Kidney (tissue), 14 donors: ENCODE data around the gene SPATA16. TPM values are rescaled to one million over a fixed set of nuclear protein-coding genes. Genes with fewer than 3 reads are reported as not detected.
A peak's percentile ranks its signal among the peaks of the same experiment; 100 is the strongest.

Source experiments
- DNase-seq, 5 donors: peaks; one replicate each; pipeline ENCODE4 v3.0.0-alpha.2; 2013 to 2020
- FAIRE-seq: peaks from 2 replicates; lab custom pipeline; 2012; peaks lifted over from hg19 to GRCh38; lab: Jason Lieb, UNC
- H3K27ac ChIP-seq, 2 donors: one replicate each; pipeline ENCODE4 v1.7.0; 2013; ENCODE audit warnings: low read depth in 2 of 2, low read length in 2 of 2, inconsistent platforms in 1 of 2
- H3K27me3 ChIP-seq: one replicate; pipeline ENCODE4 v1.7.1; 2013; ENCODE audit warnings: low read length, inconsistent platforms; ENCODE audit not compliant: control insufficient read depth, insufficient read depth
- H3K36me3 ChIP-seq, 3 donors: one replicate each; pipeline versions ENCODE4 v1.7.0 to v1.7.1; 2013; ENCODE audit warnings: low read length in 3 of 3, control low read depth in 1 of 3, inconsistent platforms in 1 of 3; ENCODE audit not compliant: insufficient read depth in 3 of 3, control insufficient read depth in 2 of 3
- H3K4me1 ChIP-seq, 3 donors: one replicate each; pipeline versions ENCODE4 v1.7.0 to v1.7.1; 2013; ENCODE audit warnings: low read length in 3 of 3, inconsistent platforms in 1 of 3, low read depth in 1 of 3; ENCODE audit not compliant: control insufficient read depth in 2 of 3, insufficient read depth in 2 of 3
- H3K4me3 ChIP-seq, 3 donors: one replicate each; pipeline versions ENCODE4 v1.7.0 to v1.8.1; 2013; ENCODE audit warnings: low read length in 3 of 3, control low read depth in 1 of 3, inconsistent platforms in 1 of 3
- H3K9ac ChIP-seq, 3 donors: one replicate each; pipeline versions ENCODE4 v1.7.0 to v1.7.1; 2013; ENCODE audit warnings: low read length in 3 of 3, control low read depth in 1 of 3, inconsistent platforms in 1 of 3
- H3K9me3 ChIP-seq, 3 donors: one replicate each; pipeline versions ENCODE4 v1.7.0 to v1.7.1; 2013; ENCODE audit warnings: low read length in 3 of 3, control low read depth in 1 of 3, inconsistent platforms in 1 of 3; ENCODE audit not compliant: control insufficient read depth in 2 of 3, insufficient read depth in 1 of 3
- intact Hi-C: fragments of 100-400 bp; cut with DNase I; formaldehyde crosslinking; loops from one replicate; pipeline ENCODE4 v1.11.1; 2022
- polyA plus RNA-seq: library from polyadenylated mRNA; stranded (reverse); fragments of 350-450 nt; fragmentation: Illumina TruSeq; extraction: RNeasy Lipid Tissue Mini Kit (QIAGEN cat#74804); gene quantifications from one replicate; pipeline ENCODE4 v1.2.3, GENCODE V29; 2014; ENCODE audit warnings: low read depth, low replicate concordance; ENCODE audit not compliant: insufficient read depth
- total RNA-seq: library from RNA; stranded (reverse); fragmentation: NEBNext Ultra II Directional; extraction: Animal tissue kit (Norgen Biotek cat#: 25700); gene quantifications from one replicate; pipeline ENCODE4 v1.2.1, GENCODE V29; 2021
- TF ChIP-seq, protein P1 (sequence below): IDR thresholded peaks from 3 replicates; pipeline ENCODE4 v1.5.1; 2012; ENCODE audit warnings: mild to moderate bottlenecking, moderate library complexity, borderline replicate concordance; ENCODE audit not compliant: insufficient read depth; ENCODE audit errors: extremely low read depth
- donor health status: control.
- donor health status: control.
- donor health status: control.
- donor health status: control.
- donor health status: control.
- donor health status: DM: yes; HTN: yes; CAD: no.
- donor health status: Normal renal cell carcinoma (clear cell type).

Gene SPATA16
- total and polyA plus RNA-seq, 2 donors from 2014 or later, result 0.17 TPM; not detected in 1

DNA sequence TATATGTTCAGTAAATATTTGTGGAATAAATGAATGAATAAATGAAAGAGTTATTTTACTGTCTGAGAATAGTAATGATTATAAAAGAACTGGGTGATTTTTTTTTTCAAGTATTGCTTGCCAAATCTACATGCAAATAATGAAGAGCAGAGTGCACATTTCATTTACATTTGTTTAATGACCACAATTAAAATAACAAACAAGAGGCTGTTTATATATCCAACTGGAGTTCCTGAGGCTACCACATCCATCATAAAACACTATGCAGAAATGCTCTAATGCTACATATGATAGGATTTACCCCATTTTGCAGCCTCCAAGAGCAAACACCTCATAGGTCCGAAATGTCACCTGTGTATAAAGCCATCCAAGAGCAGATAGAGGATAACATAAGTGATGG, 266.0 kb downstream of the SPATA16 start:
- FAIRE-seq, result no peak
- no peak overlapping the region for H3K27ac ChIP-seq
- H3K36me3 ChIP-seq, result no peaks in the 10 kb centered on the region
- H3K9ac ChIP-seq, result no peak overlapping the region
- H3K4me3 ChIP-seq, result no peak overlapping the region
- intact Hi-C loops, result no loop called here
- no peaks in the 10 kb centered on the region for H3K4me1 ChIP-seq
- H3K9me3 ChIP-seq, result no peaks in the 10 kb centered on the region
- no peaks in the 10 kb centered on the region for H3K27me3 ChIP-seq
- TF ChIP-seq, protein P1, sequence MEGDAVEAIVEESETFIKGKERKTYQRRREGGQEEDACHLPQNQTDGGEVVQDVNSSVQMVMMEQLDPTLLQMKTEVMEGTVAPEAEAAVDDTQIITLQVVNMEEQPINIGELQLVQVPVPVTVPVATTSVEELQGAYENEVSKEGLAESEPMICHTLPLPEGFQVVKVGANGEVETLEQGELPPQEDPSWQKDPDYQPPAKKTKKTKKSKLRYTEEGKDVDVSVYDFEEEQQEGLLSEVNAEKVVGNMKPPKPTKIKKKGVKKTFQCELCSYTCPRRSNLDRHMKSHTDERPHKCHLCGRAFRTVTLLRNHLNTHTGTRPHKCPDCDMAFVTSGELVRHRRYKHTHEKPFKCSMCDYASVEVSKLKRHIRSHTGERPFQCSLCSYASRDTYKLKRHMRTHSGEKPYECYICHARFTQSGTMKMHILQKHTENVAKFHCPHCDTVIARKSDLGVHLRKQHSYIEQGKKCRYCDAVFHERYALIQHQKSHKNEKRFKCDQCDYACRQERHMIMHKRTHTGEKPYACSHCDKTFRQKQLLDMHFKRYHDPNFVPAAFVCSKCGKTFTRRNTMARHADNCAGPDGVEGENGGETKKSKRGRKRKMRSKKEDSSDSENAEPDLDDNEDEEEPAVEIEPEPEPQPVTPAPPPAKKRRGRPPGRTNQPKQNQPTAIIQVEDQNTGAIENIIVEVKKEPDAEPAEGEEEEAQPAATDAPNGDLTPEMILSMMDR, result no peak
- no peak for DNase-seq

DNA sequence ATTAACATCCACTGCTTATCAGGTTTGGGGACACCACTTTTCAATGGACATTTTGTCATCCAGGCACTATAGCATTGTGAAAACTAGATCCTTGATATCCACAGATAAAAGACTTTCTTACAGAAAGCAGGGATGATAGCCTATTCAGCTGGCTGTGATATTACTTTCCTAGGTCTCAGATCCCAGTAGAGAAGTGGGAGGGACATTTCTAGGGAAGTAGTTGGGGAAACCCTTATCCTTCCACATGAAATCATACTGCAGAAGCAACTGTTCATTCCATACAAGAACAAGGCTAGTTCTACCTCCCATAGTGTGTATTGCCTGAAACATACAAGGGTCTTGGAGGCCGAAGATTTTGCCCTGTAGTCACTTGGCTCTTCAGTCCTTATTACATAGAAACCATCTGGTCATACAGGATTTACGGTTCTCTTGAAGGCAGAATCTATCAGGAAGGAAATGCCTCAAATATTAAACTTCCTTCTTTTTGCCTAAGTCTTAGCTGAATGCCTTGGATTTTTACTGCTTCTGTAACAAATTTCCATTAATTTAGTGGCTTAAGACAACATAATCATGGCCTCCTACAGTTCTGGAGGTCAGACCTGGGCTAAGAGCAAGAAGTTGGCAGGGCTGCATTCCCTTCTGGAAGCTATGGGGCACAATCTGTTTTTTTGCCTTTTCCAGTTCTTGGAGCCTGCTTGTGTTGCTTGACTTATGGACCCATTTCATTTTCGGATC, 271.1 kb downstream of the SPATA16 start:
- TF ChIP-seq, protein P1, result no peak
- no peak overlapping the region for H3K4me3 ChIP-seq
- H3K4me1 ChIP-seq, result no peaks in the 10 kb centered on the region
- no peaks in the 10 kb centered on the region for H3K27me3 ChIP-seq
- intact Hi-C loops, result no loop called here
- no peak overlapping the region for H3K9ac ChIP-seq
- peak in 2 of 5 donors; percentile 43 to 75 for DNase-seq
- no peak for FAIRE-seq
- no peaks in the 10 kb centered on the region for H3K36me3 ChIP-seq
- no peaks in the 10 kb centered on the region for H3K9me3 ChIP-seq
- H3K27ac ChIP-seq, result no peak overlapping the region

DNA sequence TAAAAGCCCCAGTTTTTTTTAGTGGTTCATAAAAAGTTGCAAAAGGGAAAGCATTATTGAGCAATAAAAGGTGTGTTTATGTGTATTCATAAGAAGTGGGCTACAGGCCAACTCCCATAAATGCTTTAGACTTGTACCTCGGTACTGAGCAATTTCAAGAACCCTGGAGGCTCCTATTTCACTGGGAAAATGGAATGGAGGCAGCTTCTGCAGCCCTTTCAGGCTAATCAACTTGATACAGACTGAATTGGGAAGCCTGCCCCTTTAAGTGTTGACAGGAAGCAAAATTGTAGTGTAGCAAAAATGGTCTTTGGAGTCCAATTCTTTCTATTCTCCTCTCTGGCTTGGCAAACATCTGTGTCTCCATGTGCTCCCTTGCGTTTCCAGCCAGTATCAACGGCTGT, 271.7 kb downstream of the SPATA16 start:
- TF ChIP-seq, protein P1, result no peak
- Histone ChIP-seq H3K9ac (no peak overlapping the region), H3K4me1 (no peaks in the 10 kb centered on the region), H3K4me3 (no peak overlapping the region), H3K36me3 (no peaks in the 10 kb centered on the region), H3K27ac (no peak overlapping the region), H3K27me3 (no peaks in the 10 kb centered on the region), H3K9me3 (no peaks in the 10 kb centered on the region)
- DNase-seq, result peak in 2 of 5 donors; percentile 34 to 48
- intact Hi-C loops, result no loop called here
- FAIRE-seq, result no peak
